Activated CD4-positive, alpha-beta T cell treated with anti-CD3 and anti-CD28 coated beads, Interleukin-2, amount 10 ng/mL, durations not matched to agents 7 days and 5 days (primary cell): Measurements from ENCODE around the gene PLGRKT. TPM values are rescaled to one million over a fixed set of nuclear protein-coding genes. Genes with fewer than 3 reads are reported as not detected.

ENCODE experiments used
- CTCF ChIA-PET: fragments of 350-600 bp; sonication (Branson Sonifier 250); formaldehyde crosslinking; loops from one replicate; lab custom pipeline; 2021; ENCODE audit warnings: antibody characterized with exemption; lab: Charles Lee
- POLR2A ChIA-PET: fragments of 350-600 bp; sonication (Branson Sonifier 250); formaldehyde crosslinking; loops from one replicate; lab custom pipeline; 2021; ENCODE audit warnings: antibody characterized with exemption; lab: Charles Lee
- DNase-seq: peaks from one replicate; pipeline ENCODE4 v3.0.0-alpha.2; 2020
- H3K27ac Mint-ChIP-seq: one replicate; pipeline ENCODE4 v1.8.0; 2021; ENCODE audit warnings: mild to moderate bottlenecking, moderate library complexity, mixed read lengths
- H3K27me3 Mint-ChIP-seq: one replicate; pipeline ENCODE4 v1.8.0; 2021; ENCODE audit warnings: mixed read lengths
- H3K36me3 Mint-ChIP-seq: one replicate; pipeline ENCODE4 v1.8.0; 2021; ENCODE audit warnings: low read depth, mixed read lengths
- H3K4me1 Mint-ChIP-seq: one replicate; pipeline ENCODE4 v1.8.0; 2021; ENCODE audit warnings: mixed read lengths
- H3K4me3 Mint-ChIP-seq: one replicate; pipeline ENCODE4 v1.8.0; 2021; ENCODE audit warnings: mild to moderate bottlenecking, moderate library complexity, mixed read lengths
- H3K9me3 Mint-ChIP-seq: one replicate; pipeline ENCODE4 v1.8.0; 2021; ENCODE audit warnings: mixed read lengths
- total RNA-seq, 2 experiments: library from RNA; stranded (reverse); gene quantifications; one replicate each; pipeline ENCODE4 v1.2.3, GENCODE V29; 2021

Gene PLGRKT
- total RNA-seq, 2 experiments from 2014 or later, result 35.0 to 35.7 TPM

- Mint-ChIP-seq H3K27ac (no peak overlapping the region), H3K36me3 (peaks cover 2% of the 10 kb centered on the region), H3K27me3 (no peaks in the 10 kb centered on the region), H3K4me3 (no peak overlapping the region), H3K4me1 (peaks cover 13% of the 10 kb centered on the region), H3K9me3 (no peaks in the 10 kb centered on the region)
- ChIA-PET POLR2A (no interaction called here), CTCF (interaction anchor here (0.6 kb wide), 1 partner anchor 34 kb away, joined by 4 read pairs; no protein-coding TSS in a partner anchor)
- DNase-seq, result peak; percentile 13
These were observed 48.5 kb downstream of the PLGRKT start for GRCh38 chr9:5389109-5389732.

DNA sequence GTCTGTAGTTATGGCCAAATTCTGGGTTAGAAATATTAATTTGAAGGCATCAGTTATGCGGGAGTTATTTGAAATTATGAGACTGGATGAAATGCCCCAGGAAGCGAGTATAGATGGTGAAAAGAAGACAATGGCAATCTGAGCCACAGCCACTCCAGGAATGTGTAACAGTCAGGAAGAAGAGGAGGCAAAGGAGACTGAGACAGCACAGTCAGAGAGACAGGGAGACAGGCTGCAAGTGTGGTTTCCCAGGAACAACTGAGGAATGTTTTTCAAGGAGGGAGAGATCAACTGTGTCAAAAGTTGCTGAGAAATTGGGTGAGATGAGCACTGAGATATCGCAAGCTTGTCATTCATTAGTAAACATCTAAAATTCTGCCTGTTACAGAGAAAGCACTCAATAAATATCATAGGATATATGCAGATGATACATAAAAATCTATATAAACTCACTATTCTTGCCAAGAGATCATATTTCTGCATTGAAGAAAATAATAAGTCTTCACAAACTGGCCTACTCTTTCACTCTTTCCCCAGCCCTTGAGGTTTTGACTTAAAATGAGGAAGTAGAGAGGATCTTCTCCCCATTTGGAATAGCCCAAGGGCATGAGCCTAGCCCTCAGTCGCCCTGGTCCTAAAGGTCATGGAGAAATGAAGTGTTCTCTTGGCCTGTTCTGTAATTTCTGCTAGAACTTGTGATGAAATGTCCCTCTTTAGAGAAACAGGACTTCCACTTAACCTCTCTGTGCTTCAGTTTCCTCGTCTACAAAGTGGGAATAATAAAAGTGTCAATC, 49.5 kb downstream of the PLGRKT start:
- Mint-ChIP-seq H3K9me3 (no peaks in the 10 kb centered on the region), H3K27ac (no peak overlapping the region), H3K4me3 (no peak overlapping the region), H3K27me3 (no peaks in the 10 kb centered on the region), H3K4me1 (peaks cover 13% of the 10 kb centered on the region), H3K36me3 (peaks cover 2% of the 10 kb centered on the region)
- CTCF ChIA-PET, result no interaction called here
- DNase-seq, result no peak
- POLR2A ChIA-PET, result no interaction called here

GRCh38 chr9:5384436-5384835, 53.3 kb downstream of the PLGRKT start:
- Mint-ChIP-seq H3K36me3 (peaks cover 13% of the 10 kb centered on the region), H3K4me1 (peaks cover 9% of the 10 kb centered on the region), H3K4me3 (no peak overlapping the region), H3K9me3 (no peaks in the 10 kb centered on the region), H3K27me3 (no peaks in the 10 kb centered on the region), H3K27ac (no peak overlapping the region)
- POLR2A ChIA-PET, result no interaction called here
- CTCF ChIA-PET, result no interaction called here
- DNase-seq, result no peak

- POLR2A ChIA-PET, result no interaction called here
- H3K27ac Mint-ChIP-seq, result no peak overlapping the region
- H3K36me3 Mint-ChIP-seq, result peaks cover 12% of the 10 kb centered on the region
- no peak for DNase-seq
- H3K9me3 Mint-ChIP-seq, result no peaks in the 10 kb centered on the region
- CTCF ChIA-PET, result no interaction called here
- H3K4me1 Mint-ChIP-seq, result peaks cover 2% of the 10 kb centered on the region
- no peak overlapping the region for H3K4me3 Mint-ChIP-seq
- no peaks in the 10 kb centered on the region for H3K27me3 Mint-ChIP-seq
These were observed 55.2 kb downstream of the PLGRKT start for GRCh38 chr9:5382479-5382878.

- CTCF ChIA-PET, result no interaction called here
These were observed 61.8 kb downstream of the PLGRKT start for GRCh38 chr9:5375790-5376477.

GRCh38 chr9:5375091-5375490, 62.6 kb downstream of the PLGRKT start:
- Mint-ChIP-seq H3K4me3 (no peak overlapping the region), H3K36me3 (peaks cover 13% of the 10 kb centered on the region), H3K4me1 (peaks cover 33% of the 10 kb centered on the region), H3K27me3 (no peaks in the 10 kb centered on the region), H3K27ac (no peak overlapping the region), H3K9me3 (peaks cover 4% of the 10 kb centered on the region)
- ChIA-PET CTCF (interaction anchor here (1.4 to 2.7 kb wide), 2 partner anchors 12 to 16 kb away, joined by 4 to 7 read pairs; no protein-coding TSS in a partner anchor), POLR2A (no interaction called here)
- no peak for DNase-seq

More at GRCh38 chr9:5375790-5376477, 61.8 kb downstream of the PLGRKT start:
- no peaks in the 10 kb centered on the region for H3K27me3 Mint-ChIP-seq
- peaks cover 4% of the 10 kb centered on the region for H3K9me3 Mint-ChIP-seq
- H3K36me3 Mint-ChIP-seq, result peaks cover 16% of the 10 kb centered on the region
- no peak for DNase-seq
- POLR2A ChIA-PET, result no interaction called here
- H3K4me3 Mint-ChIP-seq, result no peak overlapping the region
- peaks cover 33% of the 10 kb centered on the region for H3K4me1 Mint-ChIP-seq
- peak overlapping the region; percentile 39 for H3K27ac Mint-ChIP-seq

- Mint-ChIP-seq H3K27me3 (no peaks in the 10 kb centered on the region), H3K4me3 (no peak overlapping the region), H3K27ac (no peak overlapping the region), H3K4me1 (peaks cover 13% of the 10 kb centered on the region), H3K9me3 (peaks cover 10% of the 10 kb centered on the region), H3K36me3 (peaks cover 21% of the 10 kb centered on the region)
- ChIA-PET POLR2A (no interaction called here), CTCF (interaction anchor here (1.7 kb wide), 1 partner anchor 9 kb away, joined by 7 read pairs; no protein-coding TSS in a partner anchor)
- DNase-seq, result no peak
These were observed 73.3 kb downstream of the PLGRKT start for GRCh38 chr9:5364294-5365024.

- H3K4me1 Mint-ChIP-seq, result peaks cover 9% of the 10 kb centered on the region
- H3K36me3 Mint-ChIP-seq, result peaks cover 25% of the 10 kb centered on the region
- no peak for DNase-seq
- no peaks in the 10 kb centered on the region for H3K27me3 Mint-ChIP-seq
- H3K4me3 Mint-ChIP-seq, result no peak overlapping the region
- ChIA-PET POLR2A (no interaction called here), CTCF (interaction anchor here (1.1 kb wide), 1 partner anchor 9 kb away, joined by 3 read pairs; no protein-coding TSS in a partner anchor)
- H3K9me3 Mint-ChIP-seq, result no peaks in the 10 kb centered on the region
- H3K27ac Mint-ChIP-seq, result no peak overlapping the region
These were observed 76.3 kb downstream of the PLGRKT start for GRCh38 chr9:5361326-5362010.

GRCh38 chr9:5360341-5360740, 77.4 kb downstream of the PLGRKT start:
- peaks cover 7% of the 10 kb centered on the region for H3K4me1 Mint-ChIP-seq
- H3K4me3 Mint-ChIP-seq, result no peak overlapping the region
- peaks cover 23% of the 10 kb centered on the region for H3K36me3 Mint-ChIP-seq
- H3K27ac Mint-ChIP-seq, result no peak overlapping the region
- no peaks in the 10 kb centered on the region for H3K9me3 Mint-ChIP-seq
- ChIA-PET CTCF (interaction anchor here (1.1 kb wide), 1 partner anchor 8 kb away, joined by 3 read pairs; no protein-coding TSS in a partner anchor), POLR2A (no interaction called here)
- no peaks in the 10 kb centered on the region for H3K27me3 Mint-ChIP-seq
- DNase-seq, result no peak

DNA sequence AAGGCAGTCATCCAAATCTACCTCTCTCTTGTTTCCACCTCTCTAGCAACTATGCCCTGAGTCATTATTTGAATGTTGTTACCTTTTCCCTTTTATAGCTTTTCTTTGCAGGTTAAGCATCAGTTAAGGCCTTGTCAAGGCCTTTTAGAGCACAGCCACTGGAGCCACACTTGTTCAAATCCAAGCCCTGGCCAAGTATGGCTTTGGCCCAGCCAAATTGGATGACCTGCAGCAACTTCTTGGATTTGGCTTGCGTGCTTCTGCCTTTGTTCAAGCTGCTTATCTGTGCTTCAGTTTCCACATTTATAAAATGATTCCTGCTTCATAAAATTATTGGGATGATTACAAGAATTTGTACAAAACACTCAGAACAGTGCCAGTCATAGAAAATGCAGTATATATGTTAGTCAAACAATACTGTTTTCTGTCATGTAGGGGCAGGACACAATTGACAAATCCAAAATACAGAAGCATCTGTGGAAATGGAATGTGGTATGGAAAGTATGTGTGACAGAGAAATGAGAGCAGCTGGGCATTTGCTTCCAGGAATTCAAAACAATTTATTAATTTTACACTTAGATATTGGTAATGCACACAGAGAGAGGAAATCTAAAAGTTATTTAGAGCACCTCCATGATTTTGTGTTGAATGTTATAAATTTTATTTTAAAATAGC, 80.2 kb downstream of the PLGRKT start:
- Mint-ChIP-seq H3K27me3 (no peaks in the 10 kb centered on the region), H3K9me3 (peaks cover 13% of the 10 kb centered on the region), H3K4me1 (peaks cover 18% of the 10 kb centered on the region), H3K27ac (peak overlapping the region; percentile 44), H3K36me3 (peaks cover 30% of the 10 kb centered on the region), H3K4me3 (no peak overlapping the region)
- POLR2A ChIA-PET, result no interaction called here
- CTCF ChIA-PET, result no interaction called here
- no peak for DNase-seq

GRCh38 chr9:5355817-5356216, 81.9 kb downstream of the PLGRKT start:
- no peaks in the 10 kb centered on the region for H3K27me3 Mint-ChIP-seq
- ChIA-PET CTCF (no interaction called here), POLR2A (no interaction called here)
- peaks cover 33% of the 10 kb centered on the region for H3K4me1 Mint-ChIP-seq
- H3K4me3 Mint-ChIP-seq, result no peak overlapping the region
- peaks cover 36% of the 10 kb centered on the region for H3K36me3 Mint-ChIP-seq
- no peak for DNase-seq
- no peak overlapping the region for H3K27ac Mint-ChIP-seq
- peaks cover 20% of the 10 kb centered on the region for H3K9me3 Mint-ChIP-seq
